ENCODE data around the gene PDE11A.

GRCh38 chr2:177908824-177909223 is 163.8 kb downstream of the PDE11A start:
- no peak for TF ChIP-seq POLR2A (IDR thresholded peaks at IDR 0.05; ENCODE audit: low read depth, low read length)
- TF ChIP-seq POLR2AphosphoS5 (IDR thresholded peaks at IDR 0.05; ENCODE audit: low read depth, low read length), result no peak
- TF ChIP-seq TAF1 (IDR thresholded peaks at IDR 0.05; ENCODE audit: low read depth, low read length), result no peak
- no peak for TF ChIP-seq POU2F2 (IDR thresholded peaks at IDR 0.05; ENCODE audit: low read depth, low read length)
